Progenitor cell of endocrine pancreas (in vitro differentiated cells): ENCODE data around the gene PTPRK. TPM values are rescaled to one million over a fixed set of nuclear protein-coding genes. Genes with fewer than 3 reads are reported as not detected.

ENCODE experiments used
- DNase-seq: peaks from one replicate; pipeline ENCODE4 v3.0.0; 2021; ENCODE audit warnings: low spot score; ENCODE audit not compliant: unreplicated experiment
- H3K27ac Mint-ChIP-seq: 2 replicates; pipeline ENCODE4 v1.8.0; 2021; ENCODE audit warnings: mild to moderate bottlenecking, moderate library complexity, mixed read lengths
- H3K27me3 Mint-ChIP-seq: 2 replicates; pipeline ENCODE4 v1.8.0; 2021; ENCODE audit warnings: mixed read lengths
- H3K36me3 Mint-ChIP-seq: 2 replicates; pipeline ENCODE4 v1.8.0; 2022; ENCODE audit warnings: mixed read lengths; ENCODE audit not compliant: insufficient read depth
- H3K4me1 Mint-ChIP-seq: 2 replicates; pipeline ENCODE4 v1.8.0; 2021; ENCODE audit warnings: low read depth, mixed read lengths
- H3K4me3 Mint-ChIP-seq: 2 replicates; pipeline ENCODE4 v1.8.0; 2021; ENCODE audit warnings: low read depth, mild to moderate bottlenecking, moderate library complexity, mixed read lengths
- H3K9me3 Mint-ChIP-seq: 2 replicates; pipeline ENCODE4 v1.8.0; 2021; ENCODE audit warnings: low read depth, mixed read lengths
- total RNA-seq: library from RNA; stranded (reverse); gene quantifications from 2 replicates; pipeline ENCODE4 v1.2.1, GENCODE V29; 2021
- TF ChIP-seq, protein P1 (sequence below): fragments of 200-600 bp; sonication (generic); IDR thresholded peaks from one replicate; pipeline ENCODE4 v1.5.0; 2021; ENCODE audit warnings: antibody characterized with exemption, mild to moderate bottlenecking; ENCODE audit not compliant: unreplicated experiment

Gene PTPRK
- total RNA-seq, 1 donor from 2014 or later: 86.2 TPM

- Mint-ChIP-seq H3K36me3 (peaks cover 46% of the 10 kb centered on the region), H3K27ac (no peak overlapping the region)
Measured at GRCh38 chr6:127971945-127972391, 548.4 kb downstream of the PTPRK start.

GRCh38 chr6:127971386-127971785 is 549.0 kb downstream of the PTPRK start:
- no peak overlapping the region for H3K4me3 Mint-ChIP-seq
- no peak overlapping the region for H3K27ac Mint-ChIP-seq
- no peaks in the 10 kb centered on the region for H3K27me3 Mint-ChIP-seq
- peaks cover 43% of the 10 kb centered on the region for H3K36me3 Mint-ChIP-seq
- TF ChIP-seq, protein P1, sequence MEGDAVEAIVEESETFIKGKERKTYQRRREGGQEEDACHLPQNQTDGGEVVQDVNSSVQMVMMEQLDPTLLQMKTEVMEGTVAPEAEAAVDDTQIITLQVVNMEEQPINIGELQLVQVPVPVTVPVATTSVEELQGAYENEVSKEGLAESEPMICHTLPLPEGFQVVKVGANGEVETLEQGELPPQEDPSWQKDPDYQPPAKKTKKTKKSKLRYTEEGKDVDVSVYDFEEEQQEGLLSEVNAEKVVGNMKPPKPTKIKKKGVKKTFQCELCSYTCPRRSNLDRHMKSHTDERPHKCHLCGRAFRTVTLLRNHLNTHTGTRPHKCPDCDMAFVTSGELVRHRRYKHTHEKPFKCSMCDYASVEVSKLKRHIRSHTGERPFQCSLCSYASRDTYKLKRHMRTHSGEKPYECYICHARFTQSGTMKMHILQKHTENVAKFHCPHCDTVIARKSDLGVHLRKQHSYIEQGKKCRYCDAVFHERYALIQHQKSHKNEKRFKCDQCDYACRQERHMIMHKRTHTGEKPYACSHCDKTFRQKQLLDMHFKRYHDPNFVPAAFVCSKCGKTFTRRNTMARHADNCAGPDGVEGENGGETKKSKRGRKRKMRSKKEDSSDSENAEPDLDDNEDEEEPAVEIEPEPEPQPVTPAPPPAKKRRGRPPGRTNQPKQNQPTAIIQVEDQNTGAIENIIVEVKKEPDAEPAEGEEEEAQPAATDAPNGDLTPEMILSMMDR: no peak
- H3K4me1 Mint-ChIP-seq: no peaks in the 10 kb centered on the region
- no peaks in the 10 kb centered on the region for H3K9me3 Mint-ChIP-seq
- DNase-seq: no peak

More at GRCh38 chr6:127971945-127972391, 548.4 kb downstream of the PTPRK start:
- Mint-ChIP-seq H3K9me3 (no peaks in the 10 kb centered on the region), H3K4me1 (no peaks in the 10 kb centered on the region), H3K4me3 (no peak overlapping the region), H3K27me3 (no peaks in the 10 kb centered on the region)
- no peak for DNase-seq
- TF ChIP-seq, protein P1: no peak

- TF ChIP-seq, protein P1: no peak
- DNase-seq: no peak
- no peaks in the 10 kb centered on the region for H3K9me3 Mint-ChIP-seq
- H3K36me3 Mint-ChIP-seq: peaks cover 34% of the 10 kb centered on the region
- no peak overlapping the region for H3K27ac Mint-ChIP-seq
- H3K4me3 Mint-ChIP-seq: no peak overlapping the region
- no peaks in the 10 kb centered on the region for H3K4me1 Mint-ChIP-seq
- no peaks in the 10 kb centered on the region for H3K27me3 Mint-ChIP-seq
Measured at GRCh38 chr6:127969701-127970100, 550.7 kb downstream of the PTPRK start.

DNA sequence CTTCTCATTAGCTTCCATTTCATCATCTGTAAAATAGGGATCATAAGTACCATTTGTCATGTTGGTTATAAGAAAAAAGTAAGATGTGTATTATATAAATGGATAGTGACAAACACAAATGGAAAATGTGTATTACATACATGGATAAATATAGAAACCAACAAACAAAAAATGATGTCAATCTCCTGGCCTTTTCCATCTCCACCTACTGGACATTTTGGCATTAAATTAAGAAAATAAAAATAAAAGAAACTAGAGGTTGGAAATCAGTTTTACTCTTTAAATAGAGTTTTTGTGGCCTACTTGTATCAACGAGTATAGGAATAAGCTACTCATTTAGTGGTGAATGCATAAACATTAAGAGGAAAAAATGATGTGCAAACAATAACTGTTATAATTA is 552.0 kb downstream of the PTPRK start:
- Mint-ChIP-seq H3K27me3 (no peaks in the 10 kb centered on the region), H3K36me3 (peaks cover 25% of the 10 kb centered on the region), H3K4me3 (no peak overlapping the region), H3K4me1 (no peaks in the 10 kb centered on the region), H3K9me3 (no peaks in the 10 kb centered on the region), H3K27ac (no peak overlapping the region)
- DNase-seq: no peak
- TF ChIP-seq, protein P1: peak; percentile 7

DNA sequence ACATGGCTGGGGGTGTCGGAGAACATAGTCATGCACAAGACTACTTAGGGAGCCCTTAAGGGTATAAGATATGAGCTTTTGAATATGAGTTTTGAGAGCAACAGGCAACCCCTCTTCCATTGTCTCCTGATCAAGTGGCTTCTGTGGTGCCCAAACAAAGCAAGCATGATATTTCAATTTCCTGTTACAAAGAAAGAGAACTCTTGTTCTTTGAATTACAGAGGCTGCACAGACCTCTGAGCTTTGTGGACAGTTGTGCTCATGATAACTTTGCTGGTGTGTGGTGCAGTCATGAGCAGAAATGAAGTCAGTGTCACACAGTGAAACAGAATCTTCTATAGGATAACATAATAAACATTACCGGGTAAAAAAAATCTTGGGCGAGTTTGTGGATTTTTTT is 552.7 kb downstream of the PTPRK start:
- no peak for DNase-seq
- no peaks in the 10 kb centered on the region for H3K4me1 Mint-ChIP-seq
- no peak overlapping the region for H3K4me3 Mint-ChIP-seq
- TF ChIP-seq, protein P1: no peak
- no peak overlapping the region for H3K27ac Mint-ChIP-seq
- no peaks in the 10 kb centered on the region for H3K9me3 Mint-ChIP-seq
- peaks cover 22% of the 10 kb centered on the region for H3K36me3 Mint-ChIP-seq
- no peaks in the 10 kb centered on the region for H3K27me3 Mint-ChIP-seq
